ENCODE results near the gene SYNE3. TPM values are rescaled to one million over a fixed set of nuclear protein-coding genes. Genes with fewer than 3 reads are reported as not detected.

SYNE3 gene
- total and polyA plus RNA-seq, 10 donors = 1.4 to 34.5 (median 27.5) TPM

- H3K9me3 ChIP-seq = no peaks in the 10 kb centered on the region
- H3K4me1 ChIP-seq = peaks cover 8 to 62% (median 29%) of the 10 kb centered on the region in 6 donors
- TF ChIP-seq POLR2A (IDR thresholded peaks at IDR 0.05) = no peak
- no peak for TF ChIP-seq POLR2AphosphoS5 (IDR thresholded peaks at IDR 0.05)
- no peak for TF ChIP-seq CTCF (IDR thresholded peaks at IDR 0.05 in 8 of 11, conservative IDR thresholded peaks at IDR 0.05 in 3 of 11)
- H3K27me3 ChIP-seq (replicated peaks in 1 of 7) = no peaks in the 10 kb centered on the region
- DNase-seq = no peak
- 78 to 88% (median 84%) methylated on average over 19 of the region's 19 CpGs for WGBS, 5 donors
- no peak overlapping the region for H3K4me3 ChIP-seq
- H3K36me3 ChIP-seq = peaks cover 0 to 94% (median 28%) of the 10 kb centered on the region in 6 donors
- no peak overlapping the region for H3K27ac ChIP-seq
- intact Hi-C loops (cut with DNase I; ENCODE audit: low total_unique reads) = no loop called here
These were observed 40.8 kb downstream of the SYNE3 start for GRCh38 chr14:95475540-95476240.

GRCh38 chr14:95474941-95475340 lies 41.5 kb downstream of the SYNE3 start:
- H3K9me3 ChIP-seq = no peaks in the 10 kb centered on the region
- H3K36me3 ChIP-seq = peaks cover 0 to 94% (median 34%) of the 10 kb centered on the region in 6 donors
- no peak for DNase-seq
- WGBS, 5 donors = 96 to 100% (median 98%) methylated on average over 5 to 6 of the region's 6 CpGs
- no peak overlapping the region for H3K4me3 ChIP-seq
- TF ChIP-seq CTCF (IDR thresholded peaks at IDR 0.05 in 8 of 11, conservative IDR thresholded peaks at IDR 0.05 in 3 of 11) (no peak), POLR2AphosphoS5 (IDR thresholded peaks at IDR 0.05) (no peak), POLR2A (IDR thresholded peaks at IDR 0.05) (no peak)
- no peak overlapping the region for H3K27ac ChIP-seq
- H3K4me1 ChIP-seq = peaks cover 8 to 55% (median 22%) of the 10 kb centered on the region in 6 donors
- no peaks in the 10 kb centered on the region for H3K27me3 ChIP-seq (replicated peaks in 1 of 7)
- intact Hi-C loops (cut with DNase I; ENCODE audit: low total_unique reads) = no loop called here

- Histone ChIP-seq H3K4me1 (peaks cover 4 to 55% (median 17%) of the 10 kb centered on the region in 6 donors), H3K27me3 (replicated peaks in 1 of 7) (no peaks in the 10 kb centered on the region), H3K4me3 (no peak overlapping the region), H3K36me3 (peaks cover 0 to 94% (median 37%) of the 10 kb centered on the region in 6 donors), H3K9me3 (no peaks in the 10 kb centered on the region), H3K27ac (no peak overlapping the region)
- TF ChIP-seq POLR2A (IDR thresholded peaks at IDR 0.05) (no peak), POLR2AphosphoS5 (IDR thresholded peaks at IDR 0.05) (no peak), CTCF (IDR thresholded peaks at IDR 0.05 in 8 of 11, conservative IDR thresholded peaks at IDR 0.05 in 3 of 11) (no peak)
- WGBS, 5 donors = 78 to 86% (median 83%) methylated on average over 5 to 6 of the region's 6 CpGs
- DNase-seq = no peak
- intact Hi-C loops (cut with DNase I; ENCODE audit: low total_unique reads) = no loop called here
These were observed 42.0 kb downstream of the SYNE3 start for GRCh38 chr14:95474486-95474885.

- TF ChIP-seq POLR2A (IDR thresholded peaks at IDR 0.05) = no peak
- peak in 2 of 3 donors; percentile 11 to 49 for TF ChIP-seq POLR2AphosphoS5 (IDR thresholded peaks at IDR 0.05)
- H3K9me3 ChIP-seq = no peaks in the 10 kb centered on the region
- 29 to 39% (median 34%) methylated on average over 10 of the region's 10 CpGs for WGBS, 5 donors
- peaks cover 0 to 55% (median 19%) of the 10 kb centered on the region in 6 donors for H3K4me1 ChIP-seq
- intact Hi-C loops (cut with DNase I; ENCODE audit: low total_unique reads) = no loop called here
- H3K4me3 ChIP-seq = no peak overlapping the region
- H3K27me3 ChIP-seq (replicated peaks in 1 of 7) = no peaks in the 10 kb centered on the region
- H3K36me3 ChIP-seq = peaks cover 0 to 97% (median 45%) of the 10 kb centered on the region in 6 donors
- H3K27ac ChIP-seq = peak overlapping the region in 6 of 8 donors; percentile 11 to 56 (median 38)
- DNase-seq = no peak
These were observed 43.6 kb downstream of the SYNE3 start for GRCh38 chr14:95472819-95473251.

Data from spleen (tissue), 11 donors.